GM11168 (cell line): ENCODE data around the gene TCF7L2.

Source experiments
- in situ Hi-C: fragments of 300-500 bp; cut with MboI; formaldehyde crosslinking; loops from one replicate; pipeline ENCODE4 v1.12.0; 2022; ENCODE audit warnings: low sequenced_read_pairs; ENCODE audit not compliant: unreplicated experiment

The TCF7L2 gene

DNA sequence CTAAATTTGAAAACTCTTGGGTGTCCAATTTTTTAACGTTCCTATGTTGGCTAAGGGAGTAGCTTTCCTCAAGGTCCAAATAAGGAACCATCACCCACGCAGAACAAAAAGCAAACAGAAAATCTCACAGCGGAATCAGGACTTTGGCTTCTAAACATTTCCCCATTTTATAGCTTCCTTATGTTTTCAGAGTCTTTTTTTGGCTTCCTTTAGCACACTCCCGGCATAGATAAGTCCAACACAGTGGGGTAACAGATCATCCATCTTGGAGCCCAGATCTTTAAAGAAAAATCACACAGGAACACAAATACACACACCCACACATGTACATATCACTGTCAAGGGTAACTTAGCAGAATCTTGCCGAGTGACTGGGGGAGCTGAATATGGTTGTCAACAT, 4.2 kb upstream of the TCF7L2 start:
- in situ Hi-C loops: no loop called here

GRCh38 chr10:112946649-112947048, 3.4 kb upstream of the TCF7L2 start:
- in situ Hi-C loops: no loop called here

DNA sequence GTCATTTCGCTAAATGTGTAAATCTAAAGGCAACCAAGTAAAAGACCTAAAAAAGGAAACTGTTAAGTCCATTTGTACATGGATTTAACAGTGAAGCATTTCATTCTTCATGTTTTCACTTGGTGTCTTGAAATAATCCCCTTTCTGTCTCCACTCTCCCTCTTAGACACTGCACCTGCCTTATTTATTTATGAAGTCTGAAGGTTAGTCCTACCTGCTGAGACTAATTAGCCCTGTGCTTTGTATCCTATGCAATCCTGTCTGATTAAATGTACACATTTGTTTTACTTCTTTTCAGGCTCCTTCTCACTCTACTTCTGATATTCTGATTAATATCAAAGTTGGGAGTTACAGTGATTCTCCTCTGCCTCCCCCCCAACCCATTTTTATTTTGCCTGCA, 1.9 kb upstream of the TCF7L2 start:
- in situ Hi-C loops: no loop called here

- in situ Hi-C loops: no loop called here
Observed at GRCh38 chr10:112949143-112949823, 764 bp upstream of the TCF7L2 start.

DNA sequence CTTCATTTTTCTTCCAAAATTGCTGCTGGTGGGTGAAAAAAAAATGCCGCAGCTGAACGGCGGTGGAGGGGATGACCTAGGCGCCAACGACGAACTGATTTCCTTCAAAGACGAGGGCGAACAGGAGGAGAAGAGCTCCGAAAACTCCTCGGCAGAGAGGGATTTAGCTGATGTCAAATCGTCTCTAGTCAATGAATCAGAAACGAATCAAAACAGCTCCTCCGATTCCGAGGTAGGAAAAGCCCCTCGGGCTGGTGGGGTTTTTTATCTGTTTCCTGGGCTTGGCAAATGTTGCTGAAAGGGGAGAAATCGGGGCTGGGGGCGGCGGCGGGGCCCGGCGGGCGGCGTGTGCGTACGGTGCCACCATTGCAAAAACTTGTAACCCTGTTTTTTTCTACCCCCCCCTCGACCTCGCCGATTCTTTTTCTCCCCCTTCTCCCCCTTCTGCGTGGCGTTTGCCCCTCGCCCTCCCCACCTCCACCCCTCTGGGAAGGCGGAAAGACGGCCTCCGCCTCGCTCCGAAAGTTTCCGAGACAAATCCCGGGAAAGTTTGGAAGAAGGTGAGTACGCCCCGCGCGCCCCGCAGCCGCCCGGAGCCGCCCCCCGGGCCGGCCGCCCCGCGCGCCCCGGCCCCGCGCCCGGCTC, 789 bp downstream of the TCF7L2 start:
- in situ Hi-C loops: no loop called here

- in situ Hi-C loops: no loop called here
Observed at GRCh38 chr10:112951359-112952281, 1.6 kb downstream of the TCF7L2 start.

- in situ Hi-C loops: no loop called here
Observed at GRCh38 chr10:112952282-112953173, 2.5 kb downstream of the TCF7L2 start.

DNA sequence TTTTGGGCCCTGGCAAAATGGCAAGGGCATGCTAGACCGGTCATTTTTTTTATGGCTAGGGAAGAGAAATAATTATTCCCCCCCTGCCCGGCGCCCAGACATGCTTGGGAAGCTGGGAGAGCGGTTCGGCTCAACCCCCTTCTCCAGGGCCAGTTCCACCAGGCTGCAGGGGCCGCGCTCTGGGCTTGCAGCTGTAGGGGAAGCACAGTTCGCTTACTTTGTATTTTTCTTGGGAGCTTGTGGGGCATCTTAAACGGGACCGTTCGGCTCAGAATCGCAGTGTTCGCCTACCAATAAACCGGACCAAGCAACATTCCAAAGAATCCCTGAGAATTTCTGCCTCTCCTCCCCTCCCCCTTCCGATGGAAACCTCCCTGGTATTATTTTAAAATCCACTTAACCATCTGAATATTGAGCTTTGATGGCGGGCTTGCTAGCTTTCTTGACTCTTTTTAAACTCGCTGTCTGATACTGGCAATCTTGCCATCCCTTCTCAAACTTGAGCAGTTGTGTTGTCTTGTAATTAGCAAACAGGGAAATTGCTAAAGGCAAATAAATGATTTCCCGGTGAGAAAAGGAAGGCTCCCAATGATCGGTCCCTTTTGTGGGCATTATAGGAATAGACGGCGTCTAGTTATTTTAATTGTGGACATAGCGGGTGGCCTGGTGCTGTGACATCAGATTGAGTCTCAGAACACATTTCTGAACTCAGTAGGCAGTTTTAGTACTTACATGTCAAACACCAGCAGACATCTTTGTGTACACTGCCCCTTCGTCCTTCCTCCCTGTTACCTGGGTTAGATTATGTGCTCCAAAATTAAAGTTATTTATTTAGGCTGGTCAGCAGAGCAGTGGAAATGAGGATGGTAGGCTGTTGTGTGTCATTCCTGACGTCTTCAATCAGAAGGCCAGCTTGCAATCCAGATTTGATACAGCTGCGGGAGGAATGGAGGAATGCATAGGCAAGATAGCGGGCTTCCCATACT, 3.4 kb downstream of the TCF7L2 start:
- in situ Hi-C loops: no loop called here

DNA sequence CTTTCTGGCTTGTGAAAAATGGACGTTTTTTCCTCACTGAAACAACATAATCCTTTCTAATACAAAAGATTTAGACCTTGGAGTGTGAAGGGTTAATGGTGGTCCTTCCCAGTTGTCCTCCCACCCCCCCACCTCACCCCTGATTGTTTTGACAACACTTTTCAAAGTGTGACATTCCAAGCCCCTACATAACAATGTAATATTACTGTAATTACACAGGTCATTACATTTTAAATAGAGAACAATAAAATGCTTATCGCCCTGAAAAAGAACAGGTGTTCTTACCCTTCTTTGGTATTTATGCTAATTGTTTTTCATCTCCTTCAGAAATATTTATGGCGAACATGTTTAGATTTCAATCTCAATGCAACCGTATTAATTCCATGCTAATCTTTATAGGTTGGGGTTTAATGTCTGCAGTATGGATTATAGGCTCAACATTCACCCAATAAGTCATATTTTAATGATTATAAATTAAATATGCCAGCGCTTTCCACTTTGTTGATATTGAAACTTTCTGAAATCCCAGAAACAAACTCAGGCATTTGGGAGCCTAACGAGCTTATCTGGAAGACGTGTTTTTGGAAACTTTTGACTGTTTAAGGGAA, 5.0 kb downstream of the TCF7L2 start:
- in situ Hi-C loops: no loop called here

DNA sequence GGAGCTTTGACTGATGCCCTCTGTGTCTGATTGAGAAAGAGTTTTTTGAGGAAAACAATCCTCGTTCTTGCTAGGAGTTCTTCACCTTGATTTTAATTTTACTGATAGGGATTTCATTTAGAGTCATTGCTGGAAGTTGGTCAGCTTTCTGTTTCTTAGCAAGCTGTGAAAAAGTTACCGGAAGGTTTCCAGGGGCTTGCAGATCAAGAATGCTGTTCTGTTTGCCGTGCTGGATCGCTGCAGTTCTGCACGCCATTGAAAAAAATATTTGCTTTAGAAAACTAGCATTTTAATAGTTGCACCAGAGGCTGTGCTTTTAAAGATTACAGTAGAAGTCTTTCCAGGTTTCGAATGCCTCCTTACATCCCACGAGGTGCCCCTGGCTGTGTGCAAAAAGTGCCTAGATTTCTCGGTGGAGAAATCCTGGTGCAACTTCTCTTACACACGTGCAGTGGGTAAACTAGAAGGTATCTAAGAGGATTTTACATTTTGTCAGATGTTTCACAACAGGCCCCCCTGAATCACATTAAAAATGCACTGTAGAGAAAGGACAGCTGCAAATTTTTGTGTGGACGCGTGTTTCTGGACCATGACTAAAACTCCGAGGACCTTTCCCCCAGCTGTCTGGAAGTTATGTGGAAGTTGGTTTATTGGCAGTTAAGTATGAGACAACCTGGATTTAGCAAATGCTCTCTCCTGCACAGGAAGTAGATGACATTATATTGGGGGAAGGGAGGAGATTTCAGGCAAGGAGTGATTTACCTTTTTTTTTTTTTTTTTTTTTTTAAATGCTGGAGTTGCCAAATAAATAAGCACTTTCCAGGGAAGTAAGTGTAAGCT, 5.8 kb downstream of the TCF7L2 start:
- in situ Hi-C loops: no loop called here

DNA sequence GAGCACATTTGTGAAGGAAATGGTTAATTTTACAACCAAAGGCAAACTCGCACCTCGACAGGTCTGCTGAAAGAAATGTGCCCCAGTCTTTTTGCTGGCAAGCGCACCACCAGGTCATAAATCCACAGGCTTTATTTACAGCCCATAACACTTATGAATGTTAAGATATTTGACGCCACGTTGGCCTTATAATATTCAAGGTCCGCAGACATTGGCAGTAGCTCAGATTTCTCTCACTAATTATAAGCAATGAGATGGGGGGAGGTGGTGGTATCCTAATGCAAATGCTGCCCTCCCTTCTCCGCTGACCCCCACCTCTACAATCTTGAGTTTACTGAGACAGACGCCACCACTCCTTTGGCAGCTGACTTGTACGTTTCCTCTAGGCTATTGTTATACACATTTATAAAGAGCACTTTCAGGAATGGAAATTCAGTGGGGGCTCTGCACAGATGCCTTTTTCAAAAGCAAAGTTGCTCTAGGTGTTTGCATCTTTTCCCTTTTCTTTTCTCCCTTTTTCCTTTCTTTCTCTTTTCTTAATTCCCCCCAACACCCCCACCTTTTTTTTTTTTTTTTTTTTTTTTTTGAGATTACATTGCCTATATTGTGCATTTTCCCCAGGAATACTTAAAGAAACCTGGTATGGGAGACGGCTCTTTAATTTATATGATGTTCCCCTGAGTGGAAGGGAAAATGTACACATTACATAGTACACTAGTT, 6.7 kb downstream of the TCF7L2 start:
- in situ Hi-C loops: no loop called here

- in situ Hi-C loops: no loop called here
Observed at GRCh38 chr10:112957640-112958092, 7.6 kb downstream of the TCF7L2 start.

GRCh38 chr10:112958275-112958995, 8.4 kb downstream of the TCF7L2 start:
- in situ Hi-C loops: no loop called here

DNA sequence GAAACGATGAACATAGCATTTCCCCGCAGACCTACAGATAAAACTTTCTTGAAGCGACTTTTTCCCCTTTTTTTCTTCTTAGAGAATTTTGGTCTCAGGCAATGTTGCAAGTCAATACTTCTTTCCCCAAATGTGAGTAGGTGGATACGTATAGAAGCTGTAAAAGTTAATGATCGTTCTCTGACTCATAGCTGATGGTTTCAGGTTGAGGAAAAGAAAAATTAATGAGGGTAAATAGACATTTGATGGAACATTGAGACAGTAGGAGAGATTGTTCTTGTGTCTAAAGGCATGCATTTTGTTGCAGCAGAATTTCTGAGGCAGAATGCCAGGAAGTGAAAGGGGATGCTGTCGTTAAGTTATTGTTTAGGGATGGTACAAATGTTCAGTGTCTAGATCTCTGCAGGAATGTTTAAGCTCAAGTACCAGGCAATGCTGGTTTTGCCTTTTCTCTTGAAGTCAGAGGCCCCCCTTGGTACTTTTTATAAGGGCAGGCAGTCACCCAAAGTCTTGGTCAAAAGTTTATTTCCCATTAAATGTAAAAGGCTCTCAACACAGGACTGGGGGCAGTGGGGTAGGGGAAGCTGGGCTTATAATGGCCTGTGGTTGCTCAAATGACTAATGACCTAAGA, 9.3 kb downstream of the TCF7L2 start:
- in situ Hi-C loops: no loop called here

- in situ Hi-C loops: no loop called here
Observed at GRCh38 chr10:112960151-112960681, 10.2 kb downstream of the TCF7L2 start.

GRCh38 chr10:112961609-112962008, 11.6 kb downstream of the TCF7L2 start:
- in situ Hi-C loops: no loop called here
